MG63 (cell line): ENCODE measurements around the gene ECM1. TPM values are rescaled to one million over a fixed set of nuclear protein-coding genes. Genes with fewer than 3 reads are reported as not detected.
A peak's percentile ranks its signal among the peaks of the same experiment; 100 is the strongest.

Experiments
- DNase-seq: peaks from one replicate; pipeline ENCODE4 v3.0.0-alpha.2; 2020
- H3K27me3 ChIP-seq: fragments of 250-450 bp; sonication (Bioruptor Pico); 2 replicates; pipeline ENCODE4 v1.5.1; 2020; ENCODE audit warnings: mild to moderate bottlenecking, moderate library complexity
- H3K36me3 ChIP-seq: fragments of 250-450 bp; sonication (Bioruptor Pico); 2 replicates; pipeline ENCODE4 v1.5.1; 2020; ENCODE audit warnings: mild to moderate bottlenecking, moderate library complexity
- H3K4me3 ChIP-seq: fragments of 250-450 bp; sonication (Bioruptor Pico); 2 replicates; pipeline ENCODE4 v1.5.1; 2020; ENCODE audit warnings: mild to moderate bottlenecking, moderate library complexity
- H3K9me3 ChIP-seq: fragments of 250-450 bp; sonication (Bioruptor Pico); 2 replicates; pipeline ENCODE4 v1.5.1; 2020; ENCODE audit warnings: mild to moderate bottlenecking, moderate library complexity
- total RNA-seq: library from RNA; depleted of rRNA; stranded (reverse); fragments of >200 nt; shearing (Covaris generic); gene quantifications from 2 replicates; pipeline ENCODE4 v1.2.3, GENCODE V29; 2014; ENCODE audit warnings: low replicate concordance

ECM1 gene
- total RNA-seq, 1 experiment from 2014 or later, result 9.9 TPM

- peak overlapping the region; percentile 52 for H3K4me3 ChIP-seq
- no peaks in the 10 kb centered on the region for H3K9me3 ChIP-seq
- no peaks in the 10 kb centered on the region for H3K27me3 ChIP-seq
- H3K36me3 ChIP-seq, result peaks cover 3% of the 10 kb centered on the region; the same call in 1 of the 2 replicates
- no peak for DNase-seq
These were observed 42.5 kb downstream of the ECM1 start for GRCh38 chr1:150550222-150551050.

DNA sequence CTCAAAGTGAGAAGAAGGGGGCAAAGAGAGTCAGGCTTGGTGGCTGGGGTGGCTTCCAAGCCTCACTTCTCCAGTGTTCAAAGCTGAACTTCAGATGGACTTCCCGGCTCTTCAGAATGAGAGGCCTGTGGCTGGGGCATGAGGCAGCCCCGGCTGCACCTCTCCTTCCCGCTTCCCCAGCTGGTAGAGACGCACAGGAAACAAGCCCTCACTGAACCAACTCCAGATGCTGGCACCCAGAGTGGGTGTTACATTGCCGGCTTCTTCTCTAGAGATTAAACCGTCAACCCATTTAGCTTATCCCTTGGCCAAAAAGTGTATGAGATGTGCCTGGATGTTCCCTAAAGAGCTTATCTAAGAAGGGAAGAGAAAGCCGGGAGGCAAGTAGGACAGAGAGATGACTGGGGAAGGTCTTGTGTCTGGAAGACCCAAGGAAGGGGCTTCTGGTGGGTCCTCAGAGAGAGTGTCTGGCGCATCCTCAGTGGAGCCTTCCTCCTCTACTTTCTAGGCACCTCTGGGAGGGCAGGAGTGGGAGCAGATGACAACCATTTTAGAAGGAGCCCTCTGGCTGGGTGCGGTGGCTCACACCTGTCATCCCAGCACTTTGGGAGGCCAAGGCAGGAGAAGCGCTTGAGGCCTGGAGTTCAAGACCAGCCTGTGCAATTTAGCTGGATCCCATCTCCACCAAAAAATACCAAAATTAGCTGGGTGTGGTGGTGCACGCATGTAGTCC is 43.3 kb downstream of the ECM1 start:
- H3K4me3 ChIP-seq, result no peak overlapping the region
- no peak for DNase-seq
- H3K27me3 ChIP-seq, result no peaks in the 10 kb centered on the region
- H3K36me3 ChIP-seq, result peaks cover 7% of the 10 kb centered on the region
- no peaks in the 10 kb centered on the region for H3K9me3 ChIP-seq

DNA sequence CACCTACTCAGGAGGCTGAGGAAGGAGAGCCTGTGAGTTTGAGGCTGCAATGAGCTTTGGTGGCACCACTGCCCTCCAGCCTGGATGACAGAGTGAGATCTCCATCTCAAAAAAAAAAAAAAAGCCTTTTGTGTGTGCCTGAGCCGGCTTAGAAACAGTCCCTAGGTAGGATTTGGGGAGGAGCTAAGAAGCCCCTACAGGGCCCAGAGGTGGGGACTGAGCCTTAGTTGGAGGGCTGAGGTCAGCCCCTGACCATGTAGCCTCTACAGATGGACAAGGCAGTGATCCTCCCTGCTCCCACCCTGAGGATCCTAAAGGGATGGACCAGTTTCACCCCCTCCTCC is 43.8 kb downstream of the ECM1 start:
- no peak for DNase-seq

GRCh38 chr1:150552128-150552910 is 44.4 kb downstream of the ECM1 start:
- H3K27me3 ChIP-seq, result no peaks in the 10 kb centered on the region
- H3K36me3 ChIP-seq, result peaks cover 8% of the 10 kb centered on the region
- no peaks in the 10 kb centered on the region for H3K9me3 ChIP-seq
- no peak overlapping the region for H3K4me3 ChIP-seq
- DNase-seq, result peak; percentile 90

More for the DNA sequence above, 43.8 kb downstream of the ECM1 start:
- no peak overlapping the region for H3K4me3 ChIP-seq
- no peaks in the 10 kb centered on the region for H3K9me3 ChIP-seq
- H3K27me3 ChIP-seq, result no peaks in the 10 kb centered on the region
- H3K36me3 ChIP-seq, result peaks cover 7% of the 10 kb centered on the region

DNA sequence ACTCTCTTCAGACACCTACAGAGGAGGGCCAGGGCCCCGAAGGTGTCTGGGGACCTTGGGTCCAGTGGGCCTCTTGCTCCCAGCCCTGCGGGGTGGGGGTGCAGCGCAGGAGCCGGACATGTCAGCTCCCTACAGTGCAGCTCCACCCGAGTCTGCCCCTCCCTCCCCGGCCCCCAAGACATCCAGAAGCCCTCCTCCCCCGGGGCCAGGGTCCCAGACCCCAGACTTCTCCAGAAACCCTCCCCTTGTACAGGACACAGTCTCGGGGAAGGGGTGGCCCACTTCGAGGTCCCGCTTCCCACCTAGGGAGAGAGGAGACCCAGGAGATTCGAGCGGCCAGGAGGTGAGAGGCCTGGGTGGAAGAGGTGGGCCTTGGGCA is 45.0 kb downstream of the ECM1 start:
- H3K36me3 ChIP-seq, result peaks cover 9% of the 10 kb centered on the region
- DNase-seq, result no peak
- H3K4me3 ChIP-seq, result no peak overlapping the region
- H3K27me3 ChIP-seq, result no peaks in the 10 kb centered on the region
- no peaks in the 10 kb centered on the region for H3K9me3 ChIP-seq

DNA sequence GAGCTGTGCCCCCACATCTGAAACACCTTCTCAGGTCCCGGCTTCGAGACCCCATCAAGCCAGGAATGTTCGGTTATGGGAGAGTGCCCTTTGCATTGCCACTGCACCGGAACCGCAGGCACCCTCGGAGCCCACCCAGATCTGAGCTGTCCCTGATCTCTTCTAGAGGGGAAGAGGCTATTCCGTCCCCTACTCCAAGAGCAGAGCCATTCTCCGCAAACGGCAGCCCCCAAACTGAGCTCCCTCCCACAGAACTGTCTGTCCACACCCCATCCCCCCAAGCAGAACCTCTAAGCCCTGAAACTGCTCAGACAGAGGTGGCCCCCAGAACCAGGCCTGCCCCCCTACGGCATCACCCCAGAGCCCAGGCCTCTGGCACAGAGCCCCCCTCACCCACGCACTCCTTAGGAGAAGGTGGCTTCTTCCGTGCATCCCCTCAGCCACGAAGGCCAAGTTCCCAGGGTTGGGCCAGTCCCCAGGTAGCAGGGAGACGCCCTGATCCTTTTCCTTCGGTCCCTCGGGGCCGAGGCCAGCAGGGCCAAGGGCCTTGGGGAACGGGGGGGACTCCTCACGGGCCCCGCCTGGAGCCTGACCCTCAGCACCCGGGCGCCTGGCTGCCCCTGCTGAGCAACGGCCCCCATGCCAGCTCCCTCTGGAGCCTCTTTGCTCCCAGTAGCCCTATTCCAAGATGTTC is 45.6 kb downstream of the ECM1 start:
- Histone ChIP-seq H3K9me3 (no peaks in the 10 kb centered on the region), H3K36me3 (peaks cover 9% of the 10 kb centered on the region), H3K4me3 (no peak overlapping the region), H3K27me3 (no peaks in the 10 kb centered on the region)
- DNase-seq, result no peak

DNA sequence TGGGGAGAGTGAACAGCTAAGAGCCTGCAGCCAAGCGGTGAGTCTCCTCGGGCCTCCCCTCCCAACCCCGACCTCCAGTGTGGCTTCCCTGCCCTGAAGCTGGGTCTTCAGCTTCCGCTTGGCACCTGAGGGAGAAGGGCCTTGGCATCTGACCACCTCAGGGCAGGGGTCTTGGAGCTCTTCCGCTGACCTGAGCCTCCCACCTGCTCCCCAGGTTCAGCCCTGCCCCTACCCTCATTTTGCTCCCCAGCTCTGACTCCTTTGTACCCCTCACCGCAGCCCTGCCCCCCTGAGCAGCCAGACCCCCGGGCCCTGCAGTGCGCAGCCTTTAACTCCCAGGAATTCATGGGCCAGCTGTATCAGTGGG is 46.2 kb downstream of the ECM1 start:
- Histone ChIP-seq H3K36me3 (peaks cover 9% of the 10 kb centered on the region), H3K4me3 (no peak overlapping the region), H3K9me3 (no peaks in the 10 kb centered on the region), H3K27me3 (no peaks in the 10 kb centered on the region)
- DNase-seq, result no peak

GRCh38 chr1:150555198-150555970 is 47.5 kb downstream of the ECM1 start:
- peaks cover 9% of the 10 kb centered on the region for H3K36me3 ChIP-seq
- DNase-seq, result no peak
- H3K27me3 ChIP-seq, result no peaks in the 10 kb centered on the region
- no peaks in the 10 kb centered on the region for H3K9me3 ChIP-seq
- no peak overlapping the region for H3K4me3 ChIP-seq

DNA sequence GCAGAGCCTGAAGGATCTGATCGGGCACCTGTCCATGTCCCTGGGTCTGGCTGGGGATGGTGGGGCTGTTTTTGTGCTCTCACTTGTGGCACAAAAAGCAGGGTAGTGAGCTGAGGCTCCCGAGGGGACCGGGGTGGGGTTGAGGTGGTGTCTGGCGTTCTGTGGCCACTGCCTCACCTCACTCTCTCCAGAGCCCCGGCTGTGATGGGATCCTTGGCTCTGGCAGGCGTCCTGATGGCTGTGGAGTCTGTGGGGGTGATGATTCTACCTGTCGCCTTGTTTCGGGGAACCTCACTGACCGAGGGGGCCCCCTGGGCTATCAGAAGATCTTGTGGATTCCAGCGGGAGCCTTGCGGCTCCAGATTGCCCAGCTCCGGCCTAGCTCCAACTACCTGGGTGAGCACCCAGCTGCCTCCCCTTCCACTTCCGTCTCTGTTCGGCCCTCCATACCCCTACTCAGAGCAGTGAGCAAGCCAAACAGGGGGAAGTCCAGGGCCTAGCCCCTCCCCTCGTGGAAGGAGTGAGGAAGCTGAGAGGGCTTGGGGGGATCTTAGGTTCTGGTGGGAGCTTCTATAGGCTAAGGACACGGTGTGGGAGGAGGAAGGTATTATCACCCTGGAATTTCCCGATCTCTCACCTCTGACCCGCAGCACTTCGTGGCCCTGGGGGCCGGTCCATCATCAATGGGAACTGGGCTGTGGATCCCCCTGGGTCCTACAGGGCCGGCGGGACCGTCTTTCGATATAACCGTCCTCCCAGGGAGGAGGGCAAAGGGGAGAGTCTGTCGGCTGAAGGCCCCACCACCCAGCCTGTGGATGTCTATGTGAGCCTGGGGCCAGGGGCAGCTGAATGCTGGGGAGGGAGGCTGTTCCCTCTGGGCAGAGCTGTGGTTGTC is 48.3 kb downstream of the ECM1 start:
- Histone ChIP-seq H3K9me3 (no peaks in the 10 kb centered on the region), H3K36me3 (peaks cover 9% of the 10 kb centered on the region), H3K27me3 (no peaks in the 10 kb centered on the region), H3K4me3 (no peak overlapping the region)
- no peak for DNase-seq

GRCh38 chr1:150557065-150557600 is 49.2 kb downstream of the ECM1 start:
- Histone ChIP-seq H3K36me3 (peaks cover 9% of the 10 kb centered on the region), H3K9me3 (no peaks in the 10 kb centered on the region), H3K27me3 (no peaks in the 10 kb centered on the region), H3K4me3 (no peak overlapping the region)
- DNase-seq, result no peak

DNA sequence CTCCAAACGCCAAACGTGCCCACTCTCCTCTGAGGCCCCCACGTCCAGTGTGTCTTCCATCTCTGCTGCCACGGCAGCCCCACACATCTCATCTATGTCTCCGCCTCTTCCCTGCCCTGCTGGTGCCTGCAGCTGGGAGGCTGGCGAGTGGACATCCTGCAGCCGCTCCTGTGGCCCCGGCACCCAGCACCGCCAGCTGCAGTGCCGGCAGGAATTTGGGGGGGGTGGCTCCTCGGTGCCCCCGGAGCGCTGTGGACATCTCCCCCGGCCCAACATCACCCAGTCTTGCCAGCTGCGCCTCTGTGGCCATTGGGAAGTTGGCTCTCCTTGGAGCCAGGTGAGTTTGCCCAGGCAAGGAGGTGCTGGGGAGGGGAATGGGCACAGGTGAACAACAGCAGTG is 49.9 kb downstream of the ECM1 start:
- Histone ChIP-seq H3K4me3 (no peak overlapping the region), H3K9me3 (no peaks in the 10 kb centered on the region), H3K36me3 (peaks cover 9% of the 10 kb centered on the region), H3K27me3 (no peaks in the 10 kb centered on the region)
- no peak for DNase-seq

DNA sequence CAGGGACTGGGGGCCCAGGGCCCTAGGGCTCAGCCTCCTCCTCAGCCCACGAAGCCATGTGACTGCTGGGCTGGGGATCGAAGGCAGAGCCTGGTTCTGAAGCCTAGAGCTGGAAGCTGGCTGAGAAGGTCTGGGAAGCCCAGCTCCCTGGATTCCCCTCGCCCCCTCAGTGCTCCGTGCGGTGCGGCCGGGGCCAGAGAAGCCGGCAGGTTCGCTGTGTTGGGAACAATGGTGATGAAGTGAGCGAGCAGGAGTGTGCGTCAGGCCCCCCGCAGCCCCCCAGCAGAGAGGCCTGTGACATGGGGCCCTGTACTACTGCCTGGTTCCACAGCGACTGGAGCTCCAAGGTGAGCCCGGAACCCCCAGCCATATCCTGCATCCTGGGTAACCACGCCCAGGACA is 50.4 kb downstream of the ECM1 start:
- no peaks in the 10 kb centered on the region for H3K27me3 ChIP-seq
- no peak overlapping the region for H3K4me3 ChIP-seq
- H3K9me3 ChIP-seq, result no peaks in the 10 kb centered on the region
- DNase-seq, result no peak
- H3K36me3 ChIP-seq, result peaks cover 9% of the 10 kb centered on the region

DNA sequence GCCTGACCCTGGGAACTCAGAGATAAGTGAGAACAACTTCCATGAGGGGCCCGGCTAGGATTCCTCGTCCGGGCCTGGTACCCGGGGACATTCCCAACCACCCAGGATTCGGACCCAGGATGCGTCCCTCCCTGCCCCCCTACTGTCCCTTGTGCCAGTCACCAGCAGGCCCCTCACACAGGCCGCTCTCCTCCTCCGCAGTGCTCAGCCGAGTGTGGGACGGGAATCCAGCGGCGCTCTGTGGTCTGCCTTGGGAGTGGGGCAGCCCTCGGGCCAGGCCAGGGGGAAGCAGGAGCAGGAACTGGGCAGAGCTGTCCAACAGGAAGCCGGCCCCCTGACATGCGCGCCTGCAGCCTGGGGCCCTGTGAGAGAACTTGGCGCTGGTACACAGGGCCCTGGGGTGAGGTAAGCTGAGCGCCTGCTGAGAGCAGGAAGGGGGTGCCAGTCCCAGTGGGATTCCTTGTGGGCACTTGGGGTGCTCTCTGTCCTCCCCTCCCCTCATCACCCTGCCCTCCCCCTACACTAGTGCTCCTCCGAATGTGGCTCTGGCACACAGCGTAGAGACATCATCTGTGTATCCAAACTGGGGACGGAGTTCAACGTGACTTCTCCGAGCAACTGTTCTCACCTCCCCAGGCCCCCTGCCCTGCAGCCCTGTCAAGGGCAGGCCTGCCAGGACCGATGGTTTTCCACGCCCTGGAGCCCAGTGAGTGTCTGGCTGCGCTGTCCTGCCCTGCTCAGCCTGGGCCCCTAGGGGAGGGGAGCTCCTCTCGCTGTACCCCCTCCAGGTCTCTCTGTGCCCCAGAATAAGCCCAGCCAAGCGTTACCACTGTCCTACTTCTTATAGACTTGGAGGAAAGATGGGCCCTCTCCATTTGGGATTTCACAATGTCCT is 51.1 kb downstream of the ECM1 start:
- H3K36me3 ChIP-seq, result peaks cover 9% of the 10 kb centered on the region
- no peaks in the 10 kb centered on the region for H3K9me3 ChIP-seq
- no peak overlapping the region for H3K4me3 ChIP-seq
- no peak for DNase-seq
- H3K27me3 ChIP-seq, result no peaks in the 10 kb centered on the region

DNA sequence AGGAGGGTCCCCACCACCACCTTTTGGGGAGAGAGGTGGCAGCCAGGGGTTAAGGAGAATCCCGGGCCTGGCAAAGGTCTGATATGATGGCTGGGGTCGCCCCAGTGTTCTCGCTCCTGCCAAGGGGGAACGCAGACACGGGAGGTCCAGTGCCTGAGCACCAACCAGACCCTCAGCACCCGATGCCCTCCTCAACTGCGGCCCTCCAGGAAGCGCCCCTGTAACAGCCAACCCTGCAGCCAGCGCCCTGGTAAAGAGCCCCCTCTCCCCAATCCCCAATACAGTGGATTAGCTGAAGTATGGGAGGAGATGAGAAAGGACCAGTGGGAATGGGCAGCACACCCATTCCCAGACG is 51.7 kb downstream of the ECM1 start:
- Histone ChIP-seq H3K9me3 (no peaks in the 10 kb centered on the region), H3K36me3 (peaks cover 9% of the 10 kb centered on the region), H3K27me3 (no peaks in the 10 kb centered on the region), H3K4me3 (no peak overlapping the region)
- DNase-seq, result no peak
